HEK293 (cell line): ENCODE results near the gene MFSD2A.
A peak's percentile ranks its signal among the peaks of the same experiment; 100 is the strongest.

Experiments used
- CTCF ChIA-PET: fragments of 350-600 bp; formaldehyde crosslinking; extraction: SDS; loops from one replicate; lab custom pipeline; 2021; ENCODE audit warnings: antibody characterized with exemption; lab: Yijun Ruan, JAX
- POLR2A ChIA-PET: fragments of 300-600 bp; formaldehyde crosslinking; extraction: SDS; loops from one replicate; lab custom pipeline; 2020; ENCODE audit warnings: antibody characterized with exemption, inconsistent platforms; lab: Yijun Ruan, JAX
- H3K27ac ChIP-seq: fragments of 200-500 bp; sonication (Bioruptor generic); 2 replicates; pipeline ENCODE4 v1.5.1; 2014; ENCODE audit warnings: low read depth, low read length, control low read depth, inconsistent platforms; ENCODE audit errors: extremely low read depth
- H3K36me3 ChIP-seq, 2 experiments: fragments of 200-500 bp in 1 of 2; sonication (Bioruptor generic) in 1 of 2; 1 replicate in 1 of 2; 2 replicates in 1 of 2; pipeline ENCODE4 v1.5.1; 2014 to 2017; ENCODE audit warnings: inconsistent platforms in 2 of 2, low read length in 2 of 2; ENCODE audit not compliant: control insufficient read depth in 2 of 2, insufficient read depth in 1 of 2
- H3K4me1 ChIP-seq: fragments of 200-500 bp; sonication (Bioruptor generic); 2 replicates; pipeline ENCODE4 v1.5.1; 2014; ENCODE audit warnings: mild to moderate bottlenecking, low read length, inconsistent platforms; ENCODE audit not compliant: control insufficient read depth, insufficient read depth
- H3K4me3 ChIP-seq: 2 replicates; pipeline ENCODE4 v1.5.1; 2011; ENCODE audit warnings: low read depth, mild to moderate bottlenecking, control low read depth, low read length, moderate library complexity
- H3K9me3 ChIP-seq: fragments of 200-500 bp; sonication (Bioruptor generic); 2 replicates; pipeline ENCODE4 v1.5.1; 2014; ENCODE audit warnings: low read depth, low read length, inconsistent platforms; ENCODE audit not compliant: control insufficient read depth, insufficient read depth
- AEBP2 ChIP-seq: fragments of 450-650 bp; formaldehyde crosslinking; IDR thresholded peaks from 2 replicates; pipeline ENCODE4 v1.5.1; 2016; ENCODE audit warnings: missing biosample characterization, missing genetic modification characterization, borderline replicate concordance
- BCL11B ChIP-seq: fragments of 450-650 bp; formaldehyde crosslinking; IDR thresholded peaks from 2 replicates; pipeline ENCODE4 v1.5.1; 2016; ENCODE audit warnings: low read depth, missing biosample characterization, missing genetic modification characterization
- HOXC10 ChIP-seq: sonication (generic); formaldehyde crosslinking; IDR thresholded peaks from 2 replicates; pipeline ENCODE4 v1.8.1; 2023; ENCODE audit warnings: mild to moderate bottlenecking, missing genetic modification reagents
- SCRT1 ChIP-seq: fragments of 450-650 bp; formaldehyde crosslinking; IDR thresholded peaks from 2 replicates; pipeline ENCODE4 v1.5.1; 2016; ENCODE audit warnings: missing biosample characterization, missing genetic modification characterization, borderline replicate concordance
- SCRT2 ChIP-seq: fragments of 450-650 bp; formaldehyde crosslinking; IDR thresholded peaks from 2 replicates; pipeline ENCODE4 v1.5.1; 2016; ENCODE audit warnings: missing biosample characterization, missing genetic modification characterization
- TRIM28 ChIP-seq: IDR thresholded peaks from 2 replicates; pipeline ENCODE4 v1.6.1; 2011; ENCODE audit warnings: low read length, control low read depth, borderline replicate concordance
- ZBTB17 ChIP-seq: fragments of 450-650 bp; formaldehyde crosslinking; IDR thresholded peaks from 2 replicates; pipeline ENCODE4 v1.5.1; 2016; ENCODE audit warnings: missing biosample characterization, missing genetic modification characterization
- ZIC2 ChIP-seq: fragments of 450-650 bp; formaldehyde crosslinking; IDR thresholded peaks from 2 replicates; pipeline ENCODE4 v1.5.1; 2016; ENCODE audit warnings: missing biosample characterization, missing genetic modification characterization
- ZNF10 ChIP-seq: fragments of 450-650 bp; formaldehyde crosslinking; IDR thresholded peaks from 2 replicates; pipeline ENCODE4 v1.5.1; 2017; ENCODE audit warnings: missing biosample characterization, missing genetic modification characterization
- ZNF214 ChIP-seq: fragments of 450-650 bp; formaldehyde crosslinking; IDR thresholded peaks from 2 replicates; pipeline ENCODE4 v1.5.1; 2017; ENCODE audit warnings: missing biosample characterization, mild to moderate bottlenecking, missing genetic modification characterization, borderline replicate concordance
- ZNF292 ChIP-seq: fragments of 450-650 bp; formaldehyde crosslinking; IDR thresholded peaks from 2 replicates; pipeline ENCODE4 v1.5.1; 2016; ENCODE audit warnings: low read depth, missing biosample characterization, missing genetic modification characterization, borderline replicate concordance
- ZNF335 ChIP-seq: fragments of 450-650 bp; formaldehyde crosslinking; conservative IDR thresholded peaks from 2 replicates; pipeline ENCODE4 v1.5.1; 2016; ENCODE audit warnings: missing biosample characterization, missing genetic modification characterization
- ZNF341 ChIP-seq: fragments of 450-650 bp; formaldehyde crosslinking; IDR thresholded peaks from 2 replicates; pipeline ENCODE4; 2016; ENCODE audit warnings: low read depth, missing biosample characterization, missing genetic modification characterization
- ZNF48 ChIP-seq: fragments of 450-650 bp; formaldehyde crosslinking; IDR thresholded peaks from 2 replicates; pipeline ENCODE4 v1.5.1; 2016; ENCODE audit warnings: missing biosample characterization, missing genetic modification characterization
- ZNF558 ChIP-seq: fragments of 450-650 bp; formaldehyde crosslinking; IDR thresholded peaks from 2 replicates; pipeline ENCODE4 v1.5.1; 2016; ENCODE audit warnings: missing biosample characterization, missing genetic modification characterization
- ZNF600 ChIP-seq: fragments of 450-650 bp; formaldehyde crosslinking; IDR thresholded peaks from 2 replicates; pipeline ENCODE4 v1.5.1; 2016; ENCODE audit warnings: missing biosample characterization, missing genetic modification characterization
- ZNF623 ChIP-seq: fragments of 450-650 bp; formaldehyde crosslinking; IDR thresholded peaks from 2 replicates; pipeline ENCODE4 v1.5.1; 2016; ENCODE audit warnings: missing biosample characterization, missing genetic modification characterization
- ZNF645 ChIP-seq: fragments of 450-650 bp; formaldehyde crosslinking; IDR thresholded peaks from 2 replicates; pipeline ENCODE4; 2016; ENCODE audit warnings: missing biosample characterization, missing genetic modification characterization
- ZNF785 ChIP-seq: fragments of 450-650 bp; formaldehyde crosslinking; IDR thresholded peaks from 2 replicates; pipeline ENCODE4 v1.5.1; 2016; ENCODE audit warnings: missing biosample characterization, missing genetic modification characterization
- ZNF792 ChIP-seq: fragments of 450-650 bp; formaldehyde crosslinking; IDR thresholded peaks from 2 replicates; pipeline ENCODE4 v1.5.1; 2016; ENCODE audit warnings: missing biosample characterization, missing genetic modification characterization
- ZNF837 ChIP-seq: fragments of 450-650 bp; formaldehyde crosslinking; IDR thresholded peaks from 2 replicates; pipeline ENCODE4 v1.5.1; 2016; ENCODE audit warnings: missing biosample characterization, missing genetic modification characterization

The MFSD2A gene

GRCh38 chr1:39926820-39927219 is 28.1 kb upstream of the MFSD2A start:
- POLR2A ChIA-PET: interaction anchor here (0.5 to 1.0 kb wide), 2 partner anchors 113 to 119 kb away, joined by 3 read pairs; partner anchors contain the start of gene CAP1
- Histone ChIP-seq H3K4me1 (no peaks in the 10 kb centered on the region), H3K36me3 (no peaks in the 10 kb centered on the region), H3K9me3 (no peaks in the 10 kb centered on the region), H3K4me3 (no peak overlapping the region), H3K27ac (no peak overlapping the region)
- CTCF ChIA-PET: interaction anchor here (0.6 to 4.4 kb wide), 4 partner anchors 25 to 388 kb away, joined by 3 to 26 read pairs (median 7); partner anchors contain the start of gene MYCL
- no peak for TF ChIP-seq ZNF341 (tag by site-specific recombination)
- TF ChIP-seq ZIC2 (tag by site-specific recombination): 0 out of 2 replicates have a peak, but pooled peaks have one; percentile 6
- TF ChIP-seq ZNF837 (tag by site-specific recombination): no peak
- TF ChIP-seq ZNF558 (tag by site-specific recombination): no peak
- no peak for TF ChIP-seq ZNF645 (tag by site-specific recombination)
- TF ChIP-seq ZNF600 (tag by site-specific recombination): no peak
- TF ChIP-seq ZNF623 (tag by site-specific recombination): no peak
- TF ChIP-seq ZNF10 (tag by site-specific recombination): no peak
- TF ChIP-seq HOXC10 (CRISPR knock-in tag): no peak
- no peak for TF ChIP-seq ZNF785 (tag by site-specific recombination)
- 0 out of 2 replicates have a peak, but pooled peaks have one; percentile 8 for TF ChIP-seq ZBTB17 (tag by site-specific recombination)
- TF ChIP-seq ZNF214 (tag by site-specific recombination): no peak

- CTCF ChIA-PET: interaction anchor here (1.0 to 4.4 kb wide), 3 partner anchors 25 to 105 kb away, joined by 4 to 26 read pairs (median 10); partner anchors contain the start of gene MYCL
- Histone ChIP-seq H3K4me3 (no peak overlapping the region), H3K4me1 (no peaks in the 10 kb centered on the region), H3K36me3 (no peaks in the 10 kb centered on the region), H3K27ac (no peak overlapping the region), H3K9me3 (no peaks in the 10 kb centered on the region)
- TF ChIP-seq SCRT2 (peak; percentile 36; the same call in 1 of the 2 replicates), SCRT1 (tag by site-specific recombination) (0 out of 2 replicates have a peak, but pooled peaks have one; percentile 16), BCL11B (tag by site-specific recombination) (no peak), ZNF792 (tag by site-specific recombination) (no peak)
- POLR2A ChIA-PET: interaction anchor here (0.5 kb wide), 1 partner anchor 118 kb away, joined by 3 read pairs; no protein-coding TSS in a partner anchor
Measured at GRCh38 chr1:39927538-39927937, 27.4 kb upstream of the MFSD2A start.

DNA sequence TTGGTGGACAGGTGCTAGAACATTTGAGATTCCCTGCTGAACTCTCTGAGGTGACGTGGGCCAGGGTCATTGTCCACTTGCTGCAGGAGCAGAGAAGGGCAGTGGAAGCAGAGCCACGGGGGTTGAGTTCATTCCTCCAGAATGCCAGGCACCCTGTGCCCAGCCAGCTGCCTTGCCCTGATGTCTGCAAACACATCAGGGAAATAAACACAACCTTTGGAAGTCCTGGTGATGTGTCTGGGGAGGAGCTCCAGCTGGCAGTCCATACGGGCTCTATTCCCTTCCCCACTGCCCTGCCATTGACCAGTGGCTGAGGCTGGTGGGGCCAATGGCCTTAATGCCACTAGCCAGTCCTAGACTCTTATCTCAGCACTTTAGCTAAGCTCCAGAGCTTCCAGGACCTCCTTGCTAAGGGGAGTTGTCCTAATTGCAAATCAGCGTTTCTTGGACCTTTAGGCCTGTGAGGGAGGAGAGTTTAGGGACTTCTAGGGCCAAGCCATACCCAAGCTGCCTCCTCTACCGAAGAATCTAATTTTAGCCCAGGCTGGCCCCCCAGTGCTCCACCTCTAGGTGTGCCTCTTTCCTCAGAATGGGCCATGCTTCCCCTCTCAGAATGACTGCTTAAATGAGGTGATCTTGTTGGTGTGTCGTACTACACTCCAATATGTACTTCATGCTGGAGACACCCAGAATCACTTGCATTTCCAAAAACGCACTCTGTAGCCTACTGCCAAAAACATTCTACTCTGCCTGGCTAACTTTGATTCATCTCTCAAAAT is 25.9 kb upstream of the MFSD2A start:
- Histone ChIP-seq H3K36me3 (no peaks in the 10 kb centered on the region), H3K4me1 (no peaks in the 10 kb centered on the region), H3K27ac (no peak overlapping the region), H3K9me3 (no peaks in the 10 kb centered on the region), H3K4me3 (no peak overlapping the region)
- ChIA-PET POLR2A (no interaction called here), CTCF (interaction anchor here (0.6 to 1.5 kb wide), 2 partner anchors 9 to 797 kb away, joined by 4 to 7 read pairs; no protein-coding TSS in a partner anchor)
- TF ChIP-seq ZNF48 (tag by site-specific recombination) (no peak), TRIM28 (no peak), ZNF335 (tag by site-specific recombination) (no peak), AEBP2 (tag by site-specific recombination) (no peak), ZNF292 (tag by site-specific recombination) (no peak)
